Fibroblast of gingiva (primary cell): ENCODE data around the gene ETV3L.
A peak's percentile ranks its signal among the peaks of the same experiment; 100 is the strongest.
"Not testable (repeated sequence)": the region's sequence is repeated elsewhere in the genome, so short reads cannot be mapped to it uniquely, and the experiment has no call there.

Experiments
- DNase-seq: peaks from one replicate; pipeline ENCODE4 v3.0.0-alpha.2; 2011; ENCODE audit warnings: low read depth

Gene ETV3L

DNA sequence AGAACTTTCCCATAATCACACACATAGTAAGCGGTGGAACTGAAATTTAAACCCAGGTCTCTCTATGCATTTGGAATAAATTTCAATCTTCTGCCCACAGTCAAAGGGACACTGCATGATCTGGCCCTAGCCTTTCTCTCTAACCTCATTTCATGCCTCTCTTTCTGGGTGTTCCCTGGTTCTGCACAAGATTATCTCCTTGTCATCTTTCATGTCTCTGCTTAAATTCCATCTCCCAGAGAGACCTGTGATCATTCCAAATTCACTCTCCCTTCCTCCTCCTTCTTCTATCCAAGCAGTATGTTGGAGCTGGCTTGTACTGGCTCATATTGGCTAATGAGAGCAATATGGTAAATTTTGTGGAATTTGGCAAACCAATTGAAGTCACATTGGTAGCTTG is 22.2 kb downstream of the ETV3L start:
- DNase-seq, result no peak

DNA sequence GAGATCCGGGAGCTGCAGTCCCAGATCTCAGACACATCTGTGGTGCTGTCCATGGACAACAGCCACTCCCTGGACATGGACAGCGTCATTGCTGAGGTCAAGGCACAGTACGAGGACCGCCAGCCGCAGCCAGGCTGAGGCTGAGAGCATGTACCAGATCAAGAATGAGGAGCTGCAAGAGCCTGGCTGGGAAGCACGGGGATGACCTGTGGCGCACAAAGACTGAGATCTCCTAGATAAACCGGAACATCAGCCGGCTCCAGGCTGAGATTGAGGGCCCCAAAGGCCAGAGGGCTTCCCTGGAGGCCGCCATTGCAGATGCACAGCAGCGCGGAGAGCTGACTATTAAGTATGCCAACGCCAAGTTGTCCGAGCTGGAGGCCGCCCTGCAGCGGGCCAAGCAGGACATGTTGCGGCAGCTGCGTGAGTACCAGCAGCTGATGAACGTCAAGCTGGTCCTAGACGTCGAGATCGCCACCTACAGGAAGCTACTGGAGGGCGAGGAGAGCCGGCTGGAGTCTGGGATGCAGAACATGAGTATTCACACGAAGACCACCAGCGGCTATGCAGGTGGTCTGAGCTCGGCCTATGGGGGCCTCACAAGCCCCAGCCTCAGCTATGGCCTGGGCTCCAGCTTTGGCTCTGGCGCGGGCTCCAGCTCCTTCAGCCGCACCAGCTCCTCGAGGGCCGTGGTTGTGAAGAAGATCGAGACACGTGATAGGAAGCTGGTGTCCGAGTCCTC is 25.5 kb downstream of the ETV3L start:
- DNase-seq, result peak; percentile 66

GRCh38 chr1:157069601-157070000 is 30.0 kb downstream of the ETV3L start:
- DNase-seq, result no peak

DNA sequence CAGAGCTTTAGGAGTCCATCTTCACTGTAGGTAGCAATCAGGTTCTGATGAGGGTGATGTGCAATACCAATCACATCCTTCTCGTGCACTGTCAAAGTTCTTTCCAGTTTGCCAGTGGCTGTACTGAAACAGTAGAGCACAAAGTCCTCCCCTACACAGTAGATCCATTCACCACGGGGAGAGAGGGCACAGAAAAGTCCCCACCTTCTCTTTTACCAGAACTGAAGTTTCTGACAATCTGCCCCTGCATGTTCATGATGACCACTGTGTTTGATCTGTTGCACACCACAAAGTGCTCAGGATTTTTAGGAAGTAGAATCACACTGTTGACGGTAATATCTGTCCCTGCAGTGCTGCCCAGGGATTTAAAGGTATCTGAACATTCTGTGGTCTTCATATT is 40.4 kb downstream of the ETV3L start:
- not testable (repeated sequence) for DNase-seq

- DNase-seq, result no peak
Observed at GRCh38 chr1:157056269-157056668, 43.3 kb downstream of the ETV3L start.

- DNase-seq, result not testable (repeated sequence)
Observed at GRCh38 chr1:157055729-157056128, 43.9 kb downstream of the ETV3L start.

DNA sequence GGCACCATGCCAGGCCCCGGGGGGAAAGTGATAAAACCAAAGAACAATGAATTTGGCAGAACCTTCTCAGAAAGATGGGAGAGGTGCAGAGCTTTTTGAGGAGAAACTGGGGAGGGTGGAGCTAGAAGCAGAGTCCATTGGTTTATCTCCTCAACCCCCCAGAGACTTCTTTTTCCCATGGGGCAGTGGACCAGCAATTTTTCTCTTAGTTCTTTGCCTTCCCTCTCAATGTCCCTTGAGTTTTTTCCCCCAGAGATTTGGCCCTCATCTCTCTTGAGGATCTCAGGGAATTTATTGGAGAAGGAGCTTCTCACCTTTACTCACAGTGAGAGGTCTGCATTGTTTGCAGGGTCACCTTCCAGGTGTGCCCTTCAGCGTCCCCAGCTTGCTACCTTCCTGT is 48.8 kb downstream of the ETV3L start:
- no peak for DNase-seq

- DNase-seq, result no peak
Observed at GRCh38 chr1:157047062-157047410, 52.6 kb downstream of the ETV3L start.

DNA sequence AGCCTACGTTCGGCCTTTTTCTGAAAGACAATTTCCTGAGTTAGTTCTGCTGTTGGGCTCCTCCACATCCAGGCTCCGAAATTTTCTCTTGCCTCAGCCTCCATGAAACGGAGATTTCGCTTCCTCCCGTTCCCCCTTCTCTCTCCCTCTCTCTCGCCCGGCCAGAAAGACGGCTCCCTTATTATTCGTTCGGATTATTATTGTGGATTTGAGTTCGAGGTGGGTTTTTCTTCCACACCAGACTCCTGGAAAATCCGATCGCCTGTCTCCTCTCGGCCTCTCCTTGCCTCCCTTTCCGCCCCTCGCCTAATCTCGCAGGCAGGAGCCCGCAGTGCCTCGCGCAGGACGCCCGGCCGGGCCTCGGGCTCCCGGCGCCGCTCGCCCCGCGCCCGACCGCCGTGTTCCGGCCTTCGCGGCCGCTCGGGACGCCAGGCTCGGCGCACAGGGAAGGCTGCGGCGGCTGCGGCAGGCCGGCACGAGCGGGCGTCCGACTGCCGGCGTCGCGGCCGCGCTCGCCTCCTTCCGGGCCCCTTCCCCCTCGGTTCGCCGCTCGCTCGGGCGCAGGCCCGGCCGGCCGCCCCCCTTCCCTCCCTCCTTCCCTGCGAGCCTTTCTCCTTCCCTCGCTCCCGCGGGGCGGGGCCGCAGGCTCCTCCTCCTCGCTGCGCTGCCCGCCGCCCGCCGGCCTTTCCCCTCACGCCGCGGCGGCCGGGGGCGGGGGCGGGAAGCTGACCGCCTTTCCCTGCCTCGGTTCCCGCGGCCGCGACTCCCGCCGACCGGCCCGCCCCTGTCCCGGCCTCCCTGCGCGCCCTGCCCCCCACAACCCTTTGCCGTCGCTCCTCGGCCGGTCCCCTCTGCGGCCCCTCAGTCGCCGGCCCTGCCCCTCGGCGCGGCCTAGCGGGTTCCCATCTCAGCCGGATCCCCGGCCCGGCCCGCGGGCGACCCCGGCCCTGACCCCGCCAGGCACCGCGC is 54.1 kb downstream of the ETV3L start, which contains the start of gene ARHGEF11:
ARHGEF11 (minus strand) TSS at position 493 of the 969 bp plus-strand sequence. CDS start 1,412 bp downstream, outside the sequence.
- DNase-seq, result peak; percentile 91

GRCh38 chr1:157044326-157044725 is 55.3 kb downstream of the ETV3L start:
- DNase-seq, result no peak

- no peak for DNase-seq
Observed at GRCh38 chr1:157043685-157044084, 55.9 kb downstream of the ETV3L start.

- DNase-seq, result no peak
Observed at GRCh38 chr1:157042846-157043245, 56.8 kb downstream of the ETV3L start.
